Pancreas (tissue), 10 donors: ENCODE measurements around the gene PGA3. TPM values are rescaled to one million over a fixed set of nuclear protein-coding genes. Genes with fewer than 3 reads are reported as not detected.

Experiments
- ATAC-seq, 4 donors: fragments of 200-7000 bp; cut with Tn5 transposase; one replicate each; pipeline versions ENCODE4 v1.8.0 to v1.9.1; 2020; ENCODE audit warnings: mild to moderate bottlenecking in 4 of 4, moderate library complexity in 4 of 4
- DNase-seq, 6 donors: peaks; one replicate each; pipeline ENCODE4 v3.0.0-alpha.2; 2020
- FAIRE-seq: peaks from 2 replicates; lab custom pipeline; 2012; peaks lifted over from hg19 to GRCh38; lab: Jason Lieb, UNC
- H3K27ac ChIP-seq, 4 donors: fragments of 200-600 bp; sonication (generic); 1 replicate in 3 of 4; 2 replicates in 1 of 4; pipeline versions ENCODE4 v1.5.0 to v1.8.0; 2020
- H3K27me3 ChIP-seq, 4 donors: fragments of 200-600 bp; one replicate each; pipeline ENCODE4 v1.8.0; 2021
- H3K36me3 ChIP-seq, 3 donors: fragments of 200-600 bp; sonication (generic) in 1 of 3; one replicate each; pipeline versions ENCODE4 v1.5.0 to v1.8.0; 2020 to 2021
- H3K4me1 ChIP-seq, 3 donors: fragments of 200-600 bp; one replicate each; pipeline ENCODE4 v1.8.0; 2021
- H3K4me3 ChIP-seq, 4 donors: fragments of 200-600 bp; sonication (generic) in 2 of 4; one replicate each; pipeline versions ENCODE4 v1.5.0 to v1.8.0; 2020 to 2021
- H3K9me3 ChIP-seq, 4 donors: fragments of 200-600 bp; one replicate each; pipeline ENCODE4 v1.8.0; 2021
- CTCF ChIP-seq, 4 donors: fragments of 200-600 bp; sonication (generic) in 3 of 4; IDR thresholded peaks; one replicate each; pipeline versions ENCODE4 v1.5.0 to v1.8.0; 2021; ENCODE audit warnings: antibody characterized with exemption in 4 of 4
- WGBS, 2 donors: extraction: QIAGEN DNeasy Blood & Tissue Kit; methylation state at CpG; one replicate each; pipeline ENCODE4 v1.1.7; 2013; 5-methylcytosine and 5-hydroxymethylcytosine counted together
- intact Hi-C, 3 donors: fragments of 100-400 bp; cut with DNase I; formaldehyde crosslinking; loops; one replicate each; pipeline versions ENCODE4 v1.11.1 to v1.14.2; 2022
- polyA plus RNA-seq, 2 donors: library from polyadenylated mRNA; stranded (reverse); fragments of 200-250 nt; gene quantifications; one replicate each; pipeline ENCODE4 v1.2.3, GENCODE V29; 2013
- total RNA-seq, 6 donors: library from RNA; stranded (reverse); fragmentation: NEBNext Ultra II Directional in 4 of 6; extraction: Animal tissue kit (Norgen Biotek cat#: 25700) in 4 of 6; gene quantifications; one replicate each; pipeline versions ENCODE4 v1.2.1 to v1.2.4, GENCODE V29; 2021 to 2023
- donor health status: healthy with polysubstance abuse.
- donor health status: DM: no; HTN: no; CAD: no; lungs with moderate emphysema.
- donor health status: DM: no; HTN: no; CAD: no.
- donor health status: control.
- donor health status: control.
- donor health status: Bipolar disorder and iron deficiency.
- donor health status: DM: yes; HTN: yes; CAD: no.
- donor health status: DM: no; HTN: no; CAD: no.
- donor health status: DM: no; HTN: no; CAD: no.
- donor health status: DM: yes; HTN: yes; CAD: no.

The PGA3 gene
- total and polyA plus RNA-seq, 8 donors, result 0.08 to 7.4 (median 0.23) TPM; not detected in 4

GRCh38 chr11:61181489-61181888 lies 21.8 kb upstream of the PGA3 start:
- ATAC-seq, result no peak
- Histone ChIP-seq H3K36me3 (no peaks in the 10 kb centered on the region), H3K4me1 (no peaks in the 10 kb centered on the region), H3K27ac (no peak overlapping the region), H3K4me3 (no peak overlapping the region), H3K27me3 (no peaks in the 10 kb centered on the region), H3K9me3 (no peaks in the 10 kb centered on the region)
- WGBS, 2 donors, result 88 to 93% methylated on average over 4 of the region's 4 CpGs
- TF ChIP-seq CTCF (IDR thresholded peaks at IDR 0.05), result no peak
- intact Hi-C loops, result loop anchor here in 2 of 3 donors (10.0 kb wide), 1 partner anchor 347 kb away; no protein-coding TSS in a partner anchor
- DNase-seq, result no peak
- no peak for FAIRE-seq

- Histone ChIP-seq H3K4me1 (no peaks in the 10 kb centered on the region), H3K27me3 (no peaks in the 10 kb centered on the region), H3K4me3 (no peak overlapping the region), H3K27ac (no peak overlapping the region), H3K36me3 (no peaks in the 10 kb centered on the region), H3K9me3 (no peaks in the 10 kb centered on the region)
- DNase-seq, result no peak
- no peak for ATAC-seq
- TF ChIP-seq CTCF (IDR thresholded peaks at IDR 0.05), result no peak
- intact Hi-C loops, result loop anchor here in 2 of 3 donors (10.0 kb wide), 1 partner anchor 349 kb away; no protein-coding TSS in a partner anchor
- FAIRE-seq, result no peak
- WGBS, 2 donors, result 79 to 93% methylated on average over 4 of the region's 4 CpGs
Observed at GRCh38 chr11:61183645-61184044, 19.7 kb upstream of the PGA3 start.

GRCh38 chr11:61186504-61186903 lies 16.8 kb upstream of the PGA3 start:
- Histone ChIP-seq H3K36me3 (no peaks in the 10 kb centered on the region), H3K4me1 (no peaks in the 10 kb centered on the region), H3K9me3 (no peaks in the 10 kb centered on the region), H3K4me3 (no peak overlapping the region), H3K27me3 (peaks cover 0 to 3% (median 0%) of the 10 kb centered on the region in 4 donors), H3K27ac (no peak overlapping the region)
- TF ChIP-seq CTCF (IDR thresholded peaks at IDR 0.05), result no peak
- no peak for ATAC-seq
- no peak for DNase-seq
- FAIRE-seq, result no peak
- WGBS, 2 donors, result 63 to 68% methylated on average over 8 of the region's 8 CpGs
- intact Hi-C loops, result loop anchor here in 2 of 3 donors (10.0 kb wide), 1 partner anchor 352 kb away; no protein-coding TSS in a partner anchor

- TF ChIP-seq CTCF (IDR thresholded peaks at IDR 0.05), result peak; percentile 79 to 91 (median 85)
- Histone ChIP-seq H3K9me3 (no peaks in the 10 kb centered on the region), H3K4me1 (no peaks in the 10 kb centered on the region), H3K4me3 (no peak overlapping the region), H3K36me3 (no peaks in the 10 kb centered on the region), H3K27ac (no peak overlapping the region), H3K27me3 (peaks cover 0 to 4% (median 0%) of the 10 kb centered on the region in 4 donors)
- intact Hi-C loops, result loop anchor here in 2 of 3 donors (10.0 kb wide), 1 partner anchor 353 kb away; no protein-coding TSS in a partner anchor
- peak; percentile 50 to 96 (median 92) for ATAC-seq
- WGBS, 2 donors, result 40 to 44% methylated on average over 11 of the region's 11 CpGs
- no peak for FAIRE-seq
- peak in 5 of 6 donors; percentile 47 to 85 (median 63) for DNase-seq
Observed at GRCh38 chr11:61187505-61188130, 15.7 kb upstream of the PGA3 start.

GRCh38 chr11:61189933-61190332 lies 13.4 kb upstream of the PGA3 start:
- no peaks in the 10 kb centered on the region for H3K4me1 ChIP-seq
- no peak for TF ChIP-seq CTCF (IDR thresholded peaks at IDR 0.05)
- DNase-seq, result no peak
- no peaks in the 10 kb centered on the region for H3K36me3 ChIP-seq
- H3K9me3 ChIP-seq, result no peaks in the 10 kb centered on the region
- H3K27me3 ChIP-seq, result peaks cover 0 to 4% (median 0%) of the 10 kb centered on the region in 4 donors
- no peak overlapping the region for H3K27ac ChIP-seq
- no peak overlapping the region for H3K4me3 ChIP-seq
- WGBS, 2 donors, result 71 to 76% methylated on average over 8 of the region's 8 CpGs
- FAIRE-seq, result no peak
- intact Hi-C loops, result loop anchor here in 2 of 3 donors (10.0 kb wide), 1 partner anchor 355 kb away; no protein-coding TSS in a partner anchor
- no peak for ATAC-seq
